Stimulated activated effector memory CD8-positive, alpha-beta T cell treated with anti-CD3 and anti-CD28 coated beads, Interleukin-12 subunit alpha, Interleukin-12 subunit beta, amount 100 ng/mL, for 72 hours (primary cell): ENCODE results near the gene OMA1.
"Not testable (repeated sequence)": the region's sequence is repeated elsewhere in the genome, so short reads cannot be mapped to it uniquely, and the experiment has no call there.

Source experiments
- ATAC-seq: fragments of 150-1000 bp; cut with Tn5 transposase; 2 replicates; pipeline ENCODE4 v1.10.0; 2021
- DNase-seq, 2 donors: peaks; one replicate each; pipeline ENCODE4 v3.0.0; 2021 to 2022; ENCODE audit warnings: low spot score in 2 of 2
- H3K27ac Mint-ChIP-seq: one replicate; pipeline ENCODE4 v1.8.0; 2022; ENCODE audit warnings: mild to moderate bottlenecking, mixed read lengths
- H3K36me3 Mint-ChIP-seq: one replicate; pipeline ENCODE4 v1.8.0; 2022; ENCODE audit warnings: mild to moderate bottlenecking, mixed read lengths
- H3K4me1 Mint-ChIP-seq: one replicate; pipeline ENCODE4 v1.8.0; 2022; ENCODE audit warnings: mixed read lengths
- H3K4me3 Mint-ChIP-seq: one replicate; pipeline ENCODE4 v1.8.0; 2022; ENCODE audit warnings: mild to moderate bottlenecking, mixed read lengths
- H3K9me3 Mint-ChIP-seq: one replicate; pipeline ENCODE4 v1.8.0; 2022; ENCODE audit warnings: mixed read lengths

Gene OMA1

DNA sequence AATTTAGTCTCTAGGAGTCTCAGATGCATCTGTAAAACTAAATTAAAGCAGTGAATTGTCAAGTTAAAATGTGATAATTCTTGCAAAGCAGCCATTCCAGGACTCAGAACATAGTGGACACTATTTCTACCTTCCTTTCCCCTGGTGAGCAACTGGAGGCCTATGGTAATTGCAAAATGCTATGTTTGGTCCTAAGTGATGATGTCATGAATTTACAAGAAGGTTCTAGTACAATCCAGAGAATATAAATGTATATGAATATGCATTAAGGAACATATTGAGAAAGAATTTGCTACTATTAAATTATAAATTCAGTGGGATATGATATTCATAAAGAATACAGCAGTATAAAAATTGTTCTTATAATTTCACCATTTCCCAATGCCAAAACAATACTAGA, 32.6 kb downstream of the OMA1 start:
- Mint-ChIP-seq H3K4me1 (peaks cover 12% of the 10 kb centered on the region), H3K36me3 (peaks cover 12% of the 10 kb centered on the region), H3K4me3 (no peak overlapping the region), H3K27ac (no peak overlapping the region), H3K9me3 (peaks cover 3% of the 10 kb centered on the region)
- DNase-seq (no peak), ATAC-seq (no peak)

DNA sequence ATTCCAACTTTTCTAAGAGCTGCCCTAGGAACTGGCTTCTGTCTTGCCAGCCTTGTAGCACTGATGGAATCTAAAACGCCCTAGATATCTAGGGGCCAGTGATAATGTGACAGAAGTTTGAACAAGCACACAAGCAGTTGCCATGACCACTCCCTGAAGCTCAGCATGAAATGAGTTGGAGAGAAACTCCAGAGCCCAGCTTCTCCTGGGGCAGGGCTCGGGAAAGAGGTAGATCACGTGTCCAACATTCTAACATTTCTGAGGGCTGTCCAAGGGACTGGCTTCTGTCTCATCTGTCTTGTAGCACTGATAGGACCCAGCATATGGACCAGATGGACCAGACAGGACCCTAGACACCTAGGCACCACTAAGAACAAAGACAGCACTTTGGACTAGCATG, 37.9 kb downstream of the OMA1 start:
- ATAC-seq, result no peak
- Mint-ChIP-seq H3K4me1 (peaks cover 13% of the 10 kb centered on the region), H3K9me3 (peaks cover 3% of the 10 kb centered on the region), H3K36me3 (peaks cover 40% of the 10 kb centered on the region), H3K27ac (no peak overlapping the region), H3K4me3 (no peak overlapping the region)
- no peak for DNase-seq

DNA sequence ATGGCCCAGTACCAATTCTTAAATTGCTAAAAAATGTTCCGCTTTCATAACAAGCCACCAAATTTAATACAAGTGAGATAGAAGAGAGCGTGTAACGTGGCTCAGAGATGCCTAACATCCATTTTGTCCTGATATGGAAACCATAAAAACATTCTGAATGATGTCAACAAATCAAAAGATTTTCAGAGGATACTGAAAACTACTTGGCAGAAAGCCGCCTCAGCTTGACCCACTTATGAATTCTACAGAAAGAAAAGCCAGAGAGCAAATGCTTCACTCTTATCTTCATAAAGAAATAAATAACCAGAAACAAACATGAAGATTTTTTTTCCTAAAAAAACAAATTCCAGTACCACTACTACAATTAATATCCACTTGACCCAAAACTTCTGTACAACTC, 41.2 kb downstream of the OMA1 start:
- peaks cover 45% of the 10 kb centered on the region for H3K36me3 Mint-ChIP-seq
- no peaks in the 10 kb centered on the region for H3K9me3 Mint-ChIP-seq
- no peak overlapping the region for H3K27ac Mint-ChIP-seq

DNA sequence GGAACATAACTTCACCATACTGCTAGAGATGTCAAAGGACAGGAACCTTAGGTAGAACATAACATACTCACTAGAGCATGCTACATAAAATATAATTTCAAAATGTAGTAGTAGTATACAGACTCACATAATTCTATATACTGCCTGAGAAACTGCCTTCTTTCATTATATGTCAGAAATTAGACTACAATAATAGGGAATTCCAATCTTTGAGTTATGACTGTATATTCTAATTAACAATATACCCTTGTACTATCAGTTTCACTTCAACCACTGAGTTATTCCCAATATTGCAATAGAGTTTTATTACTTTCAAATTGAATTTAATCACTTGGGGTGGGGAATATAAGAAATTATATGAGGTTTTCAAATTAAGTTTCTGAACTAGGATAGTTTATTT, 44.0 kb downstream of the OMA1 start:
- no peaks in the 10 kb centered on the region for H3K9me3 Mint-ChIP-seq
- peaks cover 21% of the 10 kb centered on the region for H3K36me3 Mint-ChIP-seq
- DNase-seq (no peak), ATAC-seq (no peak)
- H3K4me1 Mint-ChIP-seq, result peaks cover 6% of the 10 kb centered on the region
- H3K27ac Mint-ChIP-seq, result no peak overlapping the region
- H3K4me3 Mint-ChIP-seq, result no peak overlapping the region

More for the DNA sequence above, 41.2 kb downstream of the OMA1 start:
- Mint-ChIP-seq H3K4me1 (peaks cover 20% of the 10 kb centered on the region), H3K4me3 (no peak overlapping the region)
- DNase-seq (no peak), ATAC-seq (no peak)

DNA sequence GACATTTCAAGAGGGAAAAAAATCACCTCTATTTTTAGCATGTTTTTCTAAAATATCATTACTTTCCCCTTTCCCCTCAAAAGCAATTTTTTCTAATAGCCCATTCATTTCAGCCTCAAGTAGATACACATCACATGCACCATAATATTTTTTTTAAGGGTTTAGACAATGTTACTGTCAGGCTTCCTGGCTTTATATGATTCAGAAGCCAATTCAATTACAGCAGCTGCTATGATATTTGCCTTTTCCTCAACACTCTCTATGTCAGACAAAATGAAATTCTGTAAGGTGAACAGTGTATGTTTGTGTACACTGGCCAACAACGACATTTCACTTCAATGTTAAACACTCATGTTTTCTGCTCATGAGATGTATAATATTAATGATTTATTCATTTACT, 46.5 kb downstream of the OMA1 start:
- Mint-ChIP-seq H3K36me3 (peaks cover 21% of the 10 kb centered on the region), H3K9me3 (no peaks in the 10 kb centered on the region), H3K4me1 (peaks cover 6% of the 10 kb centered on the region), H3K27ac (no peak overlapping the region), H3K4me3 (no peak overlapping the region)
- no peak for ATAC-seq
- no peak for DNase-seq

DNA sequence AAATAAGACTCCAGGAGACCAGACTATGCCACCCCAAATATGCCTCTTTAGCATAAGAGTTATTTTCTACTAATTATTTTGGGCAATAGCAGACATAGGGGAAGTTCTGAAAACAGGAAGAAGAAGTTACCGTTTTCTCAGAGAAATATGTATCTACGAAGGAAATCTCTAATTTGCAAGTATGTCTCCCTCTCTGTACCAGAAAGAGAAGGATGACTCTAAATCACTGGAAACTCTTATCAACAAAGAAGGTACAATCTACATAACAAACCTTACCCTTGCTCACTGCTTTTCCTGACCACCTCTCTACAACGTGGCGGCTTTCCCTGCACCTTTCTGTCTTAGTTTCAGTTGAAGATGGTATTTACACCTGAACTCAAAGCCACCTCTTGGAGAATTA, 49.0 kb downstream of the OMA1 start:
- Mint-ChIP-seq H3K36me3 (peaks cover 7% of the 10 kb centered on the region), H3K4me3 (no peak overlapping the region), H3K27ac (no peak overlapping the region), H3K9me3 (no peaks in the 10 kb centered on the region), H3K4me1 (peaks cover 6% of the 10 kb centered on the region)
- DNase-seq (no peak), ATAC-seq (no peak)

DNA sequence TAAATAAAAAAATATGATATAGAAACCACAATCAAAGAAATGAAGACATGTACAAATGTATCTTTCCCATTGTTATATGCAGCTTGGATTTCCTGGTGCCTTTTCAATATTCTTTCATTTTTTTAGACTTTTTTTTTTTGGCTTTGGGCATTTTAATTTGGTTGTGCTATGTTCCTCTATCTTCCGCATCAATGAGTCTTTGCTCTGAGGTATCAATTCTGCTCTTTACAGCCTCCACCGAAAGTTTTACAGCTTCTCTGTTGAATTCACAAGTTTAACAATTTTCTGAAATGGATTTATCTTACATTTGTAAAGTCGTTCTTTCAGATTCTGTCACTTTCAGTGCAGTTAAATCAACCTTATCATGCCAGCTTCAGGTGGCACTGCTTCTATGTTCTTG, 50.5 kb downstream of the OMA1 start:
- Mint-ChIP-seq H3K4me1 (peaks cover 9% of the 10 kb centered on the region), H3K27ac (no peak overlapping the region), H3K36me3 (peaks cover 7% of the 10 kb centered on the region), H3K4me3 (no peak overlapping the region), H3K9me3 (no peaks in the 10 kb centered on the region)
- DNase-seq, result no peak
- no peak for ATAC-seq

DNA sequence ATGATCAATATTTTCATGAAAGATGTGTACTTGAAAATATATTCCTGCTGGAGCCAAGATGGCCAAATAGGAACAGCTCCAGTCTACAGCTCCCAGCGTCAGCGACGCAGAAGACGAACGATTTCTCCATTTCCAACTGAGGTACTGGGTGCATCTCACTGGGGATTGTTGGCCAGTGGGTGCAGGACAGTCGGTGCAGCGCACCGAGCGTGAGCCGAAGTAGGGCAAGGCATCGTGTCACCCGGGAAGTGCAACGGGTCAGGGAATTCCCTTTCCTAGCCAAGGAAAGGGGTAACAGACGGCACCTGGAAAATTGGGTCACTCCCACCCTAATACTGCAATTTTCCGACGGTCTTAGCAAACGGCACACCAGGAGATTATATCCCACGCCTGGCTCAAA, 57.6 kb downstream of the OMA1 start:
- not testable (repeated sequence) for H3K9me3 Mint-ChIP-seq, ATAC-seq, H3K36me3 Mint-ChIP-seq, DNase-seq, H3K4me3 Mint-ChIP-seq, H3K27ac Mint-ChIP-seq
- H3K4me1 Mint-ChIP-seq, result peaks cover 24% of the 10 kb centered on the region

DNA sequence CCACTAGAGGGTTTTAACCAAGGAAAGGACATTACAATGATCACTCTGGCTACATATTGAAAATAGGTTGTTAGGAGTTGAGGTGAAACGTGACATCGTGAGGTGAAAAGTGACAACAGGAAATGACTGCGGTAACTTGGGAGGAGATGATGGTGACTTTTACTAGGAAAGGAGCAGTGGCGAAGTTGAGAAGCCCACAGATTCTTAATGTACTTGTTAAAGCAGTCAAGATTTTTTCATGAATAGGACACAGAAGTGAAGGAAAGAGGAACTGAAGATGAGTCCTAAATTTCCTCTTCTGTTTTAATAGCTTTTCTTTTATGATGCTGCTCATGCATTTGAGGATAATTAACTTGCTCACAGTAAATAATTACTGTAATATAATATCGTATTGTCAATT, 59.5 kb downstream of the OMA1 start:
- no peaks in the 10 kb centered on the region for H3K9me3 Mint-ChIP-seq
- no peak overlapping the region for H3K27ac Mint-ChIP-seq
- DNase-seq, result no peak
- H3K4me3 Mint-ChIP-seq, result no peak overlapping the region
- H3K36me3 Mint-ChIP-seq, result no peaks in the 10 kb centered on the region
- H3K4me1 Mint-ChIP-seq, result peaks cover 19% of the 10 kb centered on the region
- peak; percentile 71 for ATAC-seq

DNA sequence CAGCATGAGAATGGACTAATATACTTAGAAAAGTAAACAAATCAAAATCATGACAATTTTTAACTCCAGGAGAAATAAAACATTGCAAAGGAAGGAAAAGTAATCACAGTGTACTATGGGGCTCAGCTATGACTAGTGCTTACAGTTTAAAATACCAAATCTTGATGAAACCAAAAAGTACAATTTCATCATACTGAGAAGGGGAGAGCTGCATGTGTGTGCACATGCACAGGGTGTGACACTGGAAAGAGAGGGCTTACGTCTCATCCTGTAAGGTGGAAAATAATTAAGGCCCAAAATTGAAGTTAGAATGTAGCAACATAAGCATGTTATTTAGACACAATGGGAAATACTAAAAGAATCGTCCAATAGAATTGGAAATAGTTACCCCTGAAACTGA, 64.6 kb downstream of the OMA1 start:
- ATAC-seq, result no peak
- peaks cover 7% of the 10 kb centered on the region for H3K4me1 Mint-ChIP-seq
- H3K36me3 Mint-ChIP-seq, result no peaks in the 10 kb centered on the region
- no peak overlapping the region for H3K27ac Mint-ChIP-seq
- H3K9me3 Mint-ChIP-seq, result no peaks in the 10 kb centered on the region
- no peak for DNase-seq
- no peak overlapping the region for H3K4me3 Mint-ChIP-seq

DNA sequence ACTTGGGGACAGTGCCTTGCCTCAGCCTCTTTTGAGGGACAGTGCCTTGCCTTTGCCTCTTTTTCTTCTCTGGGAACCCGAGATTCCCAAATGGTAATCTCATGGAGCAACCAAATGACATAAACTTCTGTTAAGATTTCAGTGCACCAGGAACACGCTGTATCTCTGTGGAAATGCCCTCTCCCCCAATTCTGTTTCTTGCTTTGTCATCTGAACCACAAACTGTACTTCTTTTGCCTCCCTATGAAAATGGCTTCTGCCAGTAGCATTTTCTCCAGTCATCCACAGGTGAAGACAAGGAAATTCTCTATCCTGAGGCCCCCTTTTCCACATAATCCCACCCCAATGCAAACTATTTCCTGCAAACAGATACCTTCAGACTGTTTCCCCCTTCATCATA, 66.3 kb downstream of the OMA1 start:
- no peak for DNase-seq
- Mint-ChIP-seq H3K4me3 (no peak overlapping the region), H3K4me1 (no peaks in the 10 kb centered on the region), H3K9me3 (no peaks in the 10 kb centered on the region), H3K27ac (no peak overlapping the region), H3K36me3 (no peaks in the 10 kb centered on the region)
- ATAC-seq, result no peak

DNA sequence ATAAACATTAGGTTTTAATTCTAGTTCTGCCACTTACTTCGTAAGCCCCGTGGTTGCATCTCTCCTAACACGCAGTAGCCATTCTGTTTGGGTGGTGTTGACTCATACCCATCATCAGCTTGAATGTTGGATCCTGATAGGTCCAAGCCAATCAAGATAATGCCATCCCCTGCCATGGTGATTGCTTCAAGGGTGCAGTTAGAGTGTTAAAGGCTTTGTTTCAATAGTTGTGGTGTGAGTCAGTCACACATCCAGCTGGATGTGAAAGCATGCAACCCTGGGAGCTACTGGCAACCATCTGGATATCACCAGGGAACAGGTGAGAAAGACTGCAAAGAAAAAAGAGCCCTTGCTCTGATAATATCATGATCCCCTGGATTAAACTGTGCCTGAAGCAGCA, 69.1 kb downstream of the OMA1 start:
- no peaks in the 10 kb centered on the region for H3K9me3 Mint-ChIP-seq
- H3K4me1 Mint-ChIP-seq, result no peaks in the 10 kb centered on the region
- DNase-seq (no peak), ATAC-seq (no peak)
- no peak overlapping the region for H3K27ac Mint-ChIP-seq
- H3K36me3 Mint-ChIP-seq, result no peaks in the 10 kb centered on the region
- no peak overlapping the region for H3K4me3 Mint-ChIP-seq

DNA sequence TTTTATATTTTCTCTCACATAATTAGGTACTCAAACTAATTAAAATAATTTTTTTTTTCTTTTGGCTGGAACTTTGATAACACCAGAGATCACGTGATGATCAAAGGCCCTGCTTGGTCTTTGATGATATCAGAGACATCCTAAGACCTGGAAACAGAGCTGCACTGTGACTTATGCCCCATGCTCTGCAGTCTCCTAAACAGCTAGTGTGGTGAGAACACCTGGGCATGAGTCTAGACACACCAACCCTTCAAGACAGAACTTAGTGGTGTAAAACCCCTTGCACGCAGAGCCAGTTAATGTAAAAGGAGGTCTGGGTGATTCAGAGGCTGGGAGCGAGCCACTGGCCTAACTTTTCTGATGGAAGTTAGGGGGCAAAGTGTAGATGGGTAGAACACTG, 70.3 kb downstream of the OMA1 start:
- Mint-ChIP-seq H3K27ac (peak overlapping the region; percentile 5), H3K4me1 (no peaks in the 10 kb centered on the region), H3K36me3 (no peaks in the 10 kb centered on the region), H3K9me3 (no peaks in the 10 kb centered on the region), H3K4me3 (no peak overlapping the region)
- no peak for DNase-seq
- ATAC-seq, result no peak

DNA sequence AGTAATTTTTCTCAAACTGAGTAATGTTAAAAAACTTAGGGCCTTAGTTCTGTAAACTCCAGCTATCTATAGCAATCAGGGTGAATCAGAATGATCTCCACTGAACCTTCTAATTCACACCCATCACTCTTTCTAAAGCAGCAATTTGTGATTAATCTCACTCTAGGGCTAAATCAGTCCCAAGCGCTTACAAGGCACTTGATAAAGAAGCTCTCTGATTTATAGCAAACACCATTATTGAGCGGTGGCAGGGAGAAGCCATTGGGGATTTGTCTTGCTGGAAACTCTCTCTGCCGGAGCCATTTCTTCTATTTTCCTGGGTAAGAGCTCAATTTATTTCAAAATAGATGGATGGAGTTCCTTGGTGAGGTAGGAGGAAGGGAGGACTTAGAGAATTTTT, 77.0 kb downstream of the OMA1 start:
- no peaks in the 10 kb centered on the region for H3K36me3 Mint-ChIP-seq
- no peak overlapping the region for H3K27ac Mint-ChIP-seq

DNA sequence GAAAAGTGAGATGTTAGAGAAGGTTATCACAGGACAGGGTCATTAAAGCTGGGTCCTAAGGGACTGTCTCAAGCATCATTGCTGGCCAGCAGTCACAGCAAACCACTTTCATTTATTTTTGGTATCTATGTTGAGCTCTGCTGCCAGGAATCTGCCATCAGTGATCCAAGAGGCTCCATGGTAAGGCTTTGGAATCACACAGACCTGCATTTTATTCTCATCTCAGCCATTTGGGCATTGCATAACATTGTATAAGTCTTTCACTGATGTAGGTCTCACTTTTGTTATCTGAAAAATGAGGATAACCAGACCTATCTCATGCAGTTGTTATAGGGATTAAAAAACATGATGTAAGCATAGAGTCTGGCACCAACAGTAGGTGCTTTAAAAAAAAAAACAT, 77.5 kb downstream of the OMA1 start:
- ATAC-seq, result no peak
- no peaks in the 10 kb centered on the region for H3K9me3 Mint-ChIP-seq
- no peaks in the 10 kb centered on the region for H3K4me1 Mint-ChIP-seq
- DNase-seq, result no peak
- no peak overlapping the region for H3K4me3 Mint-ChIP-seq
- no peak overlapping the region for H3K27ac Mint-ChIP-seq
- H3K36me3 Mint-ChIP-seq, result no peaks in the 10 kb centered on the region

More for the DNA sequence above, 77.0 kb downstream of the OMA1 start:
- no peak for ATAC-seq
- no peak for DNase-seq
- no peaks in the 10 kb centered on the region for H3K9me3 Mint-ChIP-seq
- H3K4me1 Mint-ChIP-seq, result no peaks in the 10 kb centered on the region
- H3K4me3 Mint-ChIP-seq, result no peak overlapping the region

DNA sequence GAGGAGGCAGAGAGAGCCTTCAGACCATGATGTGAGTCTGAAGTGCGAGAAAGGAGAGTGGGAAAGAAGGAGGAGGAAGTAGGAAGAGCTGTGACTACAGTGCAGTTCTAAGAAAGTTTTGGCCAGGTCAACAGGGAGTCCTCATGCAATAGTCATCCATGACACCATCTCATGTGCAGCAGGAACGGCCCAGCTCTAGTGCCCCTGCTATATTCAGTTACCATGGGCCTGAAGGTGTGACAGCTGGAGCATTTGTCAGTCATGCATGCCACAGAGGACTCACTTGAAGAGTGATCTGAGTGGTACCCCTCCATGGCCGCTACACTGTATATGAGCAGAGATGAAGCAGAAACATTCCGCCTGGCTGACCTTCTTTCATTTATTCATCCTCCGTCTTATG, 77.9 kb downstream of the OMA1 start:
- Mint-ChIP-seq H3K27ac (no peak overlapping the region), H3K4me3 (no peak overlapping the region), H3K9me3 (no peaks in the 10 kb centered on the region), H3K36me3 (no peaks in the 10 kb centered on the region), H3K4me1 (no peaks in the 10 kb centered on the region)
- DNase-seq, result no peak
- no peak for ATAC-seq

DNA sequence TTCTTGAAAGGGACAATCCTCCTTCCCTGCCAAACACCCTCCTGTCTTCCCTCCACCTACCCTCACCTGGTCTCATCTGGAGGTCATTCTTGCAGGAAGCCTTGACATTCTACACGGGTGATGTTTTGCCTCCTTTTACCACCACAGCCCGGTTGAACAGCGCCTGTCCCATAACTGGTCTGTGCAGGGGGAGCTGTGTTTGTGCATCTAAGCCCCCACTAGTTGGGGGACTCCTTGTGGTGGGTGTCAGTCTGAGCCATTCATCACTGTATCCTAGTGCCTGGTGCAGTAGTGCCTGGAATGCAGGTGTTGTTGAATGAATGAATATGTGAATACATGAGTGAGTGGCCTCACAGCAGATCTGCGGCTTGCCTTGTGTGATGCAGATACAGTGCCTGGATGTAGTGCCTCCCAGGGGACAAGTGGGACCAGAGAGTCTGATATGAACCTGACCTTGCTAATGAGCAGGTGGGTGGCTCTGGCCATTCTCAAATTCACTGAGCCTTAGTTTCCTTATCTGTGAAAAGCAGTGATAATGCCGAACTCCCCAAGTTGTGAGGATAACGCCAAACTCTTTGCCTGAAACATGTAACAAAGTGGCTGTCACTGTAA, 79.8 kb downstream of the OMA1 start:
- Mint-ChIP-seq H3K36me3 (no peaks in the 10 kb centered on the region), H3K4me3 (no peak overlapping the region), H3K27ac (no peak overlapping the region), H3K4me1 (no peaks in the 10 kb centered on the region), H3K9me3 (no peaks in the 10 kb centered on the region)
- no peak for ATAC-seq
- peak in 1 of 2 donors; percentile 38 for DNase-seq
